T-helper 1 cell treated with Interleukin-12 subunit alpha and Interleukin-12 subunit beta and Interleukin-4 antibody, amounts not matched to agents 30 μg/mL and 1 μg/mL, for 36 hours (primary cell): ENCODE data around the gene SLC25A42.
"Not testable (repeated sequence)": the region's sequence is repeated elsewhere in the genome, so short reads cannot be mapped to it uniquely, and the experiment has no call there.

ENCODE experiments used
- H3K27ac Mint-ChIP-seq: one replicate; pipeline ENCODE4 v1.8.0; 2021; ENCODE audit warnings: mild to moderate bottlenecking, mixed read lengths
- H3K27me3 Mint-ChIP-seq: one replicate; pipeline ENCODE4 v1.8.0; 2021; ENCODE audit warnings: low read depth, mixed read lengths
- H3K36me3 Mint-ChIP-seq: one replicate; pipeline ENCODE4 v1.8.0; 2021; ENCODE audit warnings: low read depth, mixed read lengths
- H3K4me1 Mint-ChIP-seq: one replicate; pipeline ENCODE4 v1.8.0; 2021; ENCODE audit warnings: low read depth, mixed read lengths
- H3K4me3 Mint-ChIP-seq: one replicate; pipeline ENCODE4 v1.8.0; 2021; ENCODE audit warnings: mild to moderate bottlenecking, moderate library complexity, mixed read lengths
- H3K9me3 Mint-ChIP-seq: one replicate; pipeline ENCODE4 v1.8.0; 2021; ENCODE audit warnings: mixed read lengths

SLC25A42 gene

GRCh38 chr19:19139876-19140229 lies 76.1 kb downstream of the SLC25A42 start:
- Mint-ChIP-seq H3K4me3 (no peak overlapping the region), H3K27me3 (no peaks in the 10 kb centered on the region), H3K36me3 (no peaks in the 10 kb centered on the region), H3K4me1 (peaks cover 28% of the 10 kb centered on the region), H3K9me3 (no peaks in the 10 kb centered on the region), H3K27ac (no peak overlapping the region)

- H3K27me3 Mint-ChIP-seq, result no peaks in the 10 kb centered on the region
- H3K4me3 Mint-ChIP-seq, result no peak overlapping the region
- no peaks in the 10 kb centered on the region for H3K9me3 Mint-ChIP-seq
- H3K27ac Mint-ChIP-seq, result no peak overlapping the region
- no peaks in the 10 kb centered on the region for H3K36me3 Mint-ChIP-seq
- peaks cover 25% of the 10 kb centered on the region for H3K4me1 Mint-ChIP-seq
Measured at GRCh38 chr19:19140476-19140875, 76.7 kb downstream of the SLC25A42 start.

GRCh38 chr19:19142347-19142746 lies 78.6 kb downstream of the SLC25A42 start:
- Mint-ChIP-seq H3K9me3 (no peaks in the 10 kb centered on the region), H3K4me3 (no peak overlapping the region), H3K4me1 (peaks cover 21% of the 10 kb centered on the region), H3K27me3 (no peaks in the 10 kb centered on the region), H3K36me3 (no peaks in the 10 kb centered on the region), H3K27ac (no peak overlapping the region)

GRCh38 chr19:19145281-19145680 lies 81.5 kb downstream of the SLC25A42 start:
- H3K9me3 Mint-ChIP-seq, result no peaks in the 10 kb centered on the region
- H3K27ac Mint-ChIP-seq, result peak overlapping the region; percentile 43
- H3K36me3 Mint-ChIP-seq, result peaks cover 7% of the 10 kb centered on the region
- no peaks in the 10 kb centered on the region for H3K27me3 Mint-ChIP-seq
- no peaks in the 10 kb centered on the region for H3K4me1 Mint-ChIP-seq
- no peak overlapping the region for H3K4me3 Mint-ChIP-seq

- H3K9me3 Mint-ChIP-seq, result no peaks in the 10 kb centered on the region
- H3K4me3 Mint-ChIP-seq, result no peak overlapping the region
- H3K4me1 Mint-ChIP-seq, result no peaks in the 10 kb centered on the region
- no peak overlapping the region for H3K27ac Mint-ChIP-seq
- peaks cover 7% of the 10 kb centered on the region for H3K36me3 Mint-ChIP-seq
- H3K27me3 Mint-ChIP-seq, result no peaks in the 10 kb centered on the region
Measured at GRCh38 chr19:19145684-19146608, 82.2 kb downstream of the SLC25A42 start.

- H3K27ac Mint-ChIP-seq, result no peak overlapping the region
- no peaks in the 10 kb centered on the region for H3K27me3 Mint-ChIP-seq
- peaks cover 7% of the 10 kb centered on the region for H3K36me3 Mint-ChIP-seq
- no peaks in the 10 kb centered on the region for H3K4me1 Mint-ChIP-seq
- H3K4me3 Mint-ChIP-seq, result no peak overlapping the region
- H3K9me3 Mint-ChIP-seq, result no peaks in the 10 kb centered on the region
Measured at GRCh38 chr19:19146865-19147264, 83.1 kb downstream of the SLC25A42 start.

GRCh38 chr19:19147344-19147743 lies 83.5 kb downstream of the SLC25A42 start:
- Mint-ChIP-seq H3K27me3 (no peaks in the 10 kb centered on the region), H3K27ac (no peak overlapping the region), H3K9me3 (no peaks in the 10 kb centered on the region), H3K4me3 (no peak overlapping the region), H3K4me1 (no peaks in the 10 kb centered on the region), H3K36me3 (peaks cover 7% of the 10 kb centered on the region)

GRCh38 chr19:19148504-19148903 lies 84.7 kb downstream of the SLC25A42 start:
- not testable (repeated sequence) for H3K36me3 Mint-ChIP-seq, H3K4me3 Mint-ChIP-seq, H3K9me3 Mint-ChIP-seq, H3K27me3 Mint-ChIP-seq, H3K4me1 Mint-ChIP-seq, H3K27ac Mint-ChIP-seq

GRCh38 chr19:19149435-19149834 lies 85.6 kb downstream of the SLC25A42 start:
- Mint-ChIP-seq H3K36me3 (peaks cover 7% of the 10 kb centered on the region), H3K27me3 (no peaks in the 10 kb centered on the region), H3K4me1 (no peaks in the 10 kb centered on the region), H3K9me3 (no peaks in the 10 kb centered on the region), H3K27ac (no peak overlapping the region), H3K4me3 (no peak overlapping the region)

- no peak overlapping the region for H3K27ac Mint-ChIP-seq
- no peak overlapping the region for H3K4me3 Mint-ChIP-seq
- H3K9me3 Mint-ChIP-seq, result no peaks in the 10 kb centered on the region
- H3K36me3 Mint-ChIP-seq, result peaks cover 13% of the 10 kb centered on the region
- no peaks in the 10 kb centered on the region for H3K27me3 Mint-ChIP-seq
- no peaks in the 10 kb centered on the region for H3K4me1 Mint-ChIP-seq
Measured at GRCh38 chr19:19151418-19151817, 87.6 kb downstream of the SLC25A42 start.

- Mint-ChIP-seq H3K4me1 (no peaks in the 10 kb centered on the region), H3K27me3 (no peaks in the 10 kb centered on the region), H3K9me3 (no peaks in the 10 kb centered on the region), H3K36me3 (peaks cover 14% of the 10 kb centered on the region), H3K4me3 (no peak overlapping the region), H3K27ac (no peak overlapping the region)
Measured at GRCh38 chr19:19152668-19153384, 89.0 kb downstream of the SLC25A42 start.

GRCh38 chr19:19154768-19155494 lies 91.1 kb downstream of the SLC25A42 start:
- no peak overlapping the region for H3K27ac Mint-ChIP-seq
- H3K36me3 Mint-ChIP-seq, result peaks cover 8% of the 10 kb centered on the region
- no peaks in the 10 kb centered on the region for H3K4me1 Mint-ChIP-seq
- H3K9me3 Mint-ChIP-seq, result no peaks in the 10 kb centered on the region
- no peaks in the 10 kb centered on the region for H3K27me3 Mint-ChIP-seq
- no peak overlapping the region for H3K4me3 Mint-ChIP-seq

- no peaks in the 10 kb centered on the region for H3K9me3 Mint-ChIP-seq
- no peaks in the 10 kb centered on the region for H3K4me1 Mint-ChIP-seq
- peaks cover 8% of the 10 kb centered on the region for H3K36me3 Mint-ChIP-seq
- H3K27me3 Mint-ChIP-seq, result no peaks in the 10 kb centered on the region
- no peak overlapping the region for H3K27ac Mint-ChIP-seq
- H3K4me3 Mint-ChIP-seq, result no peak overlapping the region
Measured at GRCh38 chr19:19155495-19156219, 91.9 kb downstream of the SLC25A42 start.

- Mint-ChIP-seq H3K27me3 (no peaks in the 10 kb centered on the region), H3K36me3 (peaks cover 8% of the 10 kb centered on the region), H3K9me3 (no peaks in the 10 kb centered on the region), H3K4me1 (peaks cover 2% of the 10 kb centered on the region), H3K4me3 (no peak overlapping the region), H3K27ac (no peak overlapping the region)
Measured at GRCh38 chr19:19157808-19158207, 94.0 kb downstream of the SLC25A42 start.
